Hematopoietic multipotent progenitor cell treated with erythropoietin and hydrocortisone succinate and interleukin-3 and kit ligand, for 15 days (in vitro differentiated cells): Measurements from ENCODE around the gene CHD2.
"Not testable (repeated sequence)": the region's sequence is repeated elsewhere in the genome, so short reads cannot be mapped to it uniquely, and the experiment has no call there.

Experiments used
- DNase-seq: peaks from one replicate; pipeline ENCODE4 v3.0.0-alpha.2; 2015; ENCODE audit warnings: low spot score

The CHD2 gene

GRCh38 chr15:93019090-93019489 is 119.0 kb downstream of the CHD2 start:
- no peak for DNase-seq

DNA sequence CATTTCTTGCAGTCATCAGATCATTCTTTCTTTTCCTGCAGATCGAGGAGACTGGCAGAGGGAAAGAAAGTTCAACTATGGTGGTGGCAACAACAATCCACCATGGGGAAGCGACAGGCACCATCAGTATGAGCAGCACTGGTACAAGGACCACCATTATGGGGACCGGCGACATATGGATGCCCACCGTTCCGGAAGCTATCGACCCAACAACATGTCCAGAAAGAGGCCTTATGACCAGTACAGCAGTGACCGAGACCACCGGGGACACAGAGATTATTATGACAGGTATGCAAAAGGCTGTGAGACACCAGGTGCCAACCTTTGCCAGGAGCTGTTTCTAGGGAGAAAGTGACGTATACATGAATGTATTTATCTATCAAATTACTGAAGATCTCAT is 119.8 kb downstream of the CHD2 start:
- DNase-seq, result no peak

DNA sequence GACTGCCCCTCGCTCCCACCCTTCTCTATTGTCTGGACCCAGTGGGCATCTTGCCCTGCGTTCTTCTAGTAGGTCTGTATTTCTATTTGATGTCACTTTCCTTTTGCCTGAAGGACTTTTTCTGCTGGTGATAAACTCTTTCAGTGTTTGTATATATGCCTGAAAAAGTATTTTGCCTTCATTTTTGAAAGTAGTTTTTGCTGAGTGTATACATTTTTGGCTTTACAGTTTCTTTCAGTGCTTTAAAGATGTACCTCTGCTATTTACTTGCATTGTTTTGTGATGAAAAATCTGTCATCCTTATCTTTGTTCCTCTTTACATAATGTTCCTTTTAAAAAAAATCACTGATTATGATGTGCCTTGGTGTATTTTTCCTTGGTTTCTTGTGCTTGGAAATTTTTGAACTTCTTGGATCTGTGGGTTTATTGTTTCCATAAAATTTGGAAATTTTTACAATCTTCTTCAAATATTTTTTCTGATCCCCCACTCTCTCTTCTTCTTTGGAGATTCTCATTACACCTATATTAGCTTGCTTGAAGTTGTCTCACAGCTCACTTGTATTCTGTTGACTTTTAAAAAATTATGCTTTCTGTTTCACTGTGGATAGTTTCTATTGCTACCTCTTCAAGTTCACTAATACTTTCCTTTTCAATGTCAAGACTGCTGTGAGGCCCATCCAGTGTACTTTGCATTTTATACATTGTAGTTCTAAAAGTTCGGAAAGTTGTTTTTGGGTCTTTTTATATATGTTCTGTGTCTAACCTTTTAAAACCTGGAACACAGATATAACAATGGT is 121.0 kb downstream of the CHD2 start:
- DNase-seq, result no peak

DNA sequence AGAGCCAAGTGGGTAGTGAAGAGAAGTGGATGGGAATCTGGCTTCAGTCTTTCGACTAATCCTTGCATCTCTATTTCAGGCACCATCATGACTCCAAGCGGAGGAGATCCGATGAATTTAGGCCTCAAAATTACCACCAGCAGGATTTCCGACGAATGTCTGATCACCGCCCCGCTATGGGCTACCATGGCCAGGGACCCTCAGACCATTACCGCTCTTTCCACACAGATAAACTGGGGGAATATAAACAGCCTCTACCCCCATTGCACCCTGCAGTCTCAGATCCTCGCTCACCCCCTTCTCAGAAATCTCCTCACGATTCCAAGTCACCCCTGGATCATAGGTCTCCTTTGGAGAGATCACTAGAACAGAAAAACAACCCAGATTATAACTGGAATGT is 124.2 kb downstream of the CHD2 start:
- no peak for DNase-seq

DNA sequence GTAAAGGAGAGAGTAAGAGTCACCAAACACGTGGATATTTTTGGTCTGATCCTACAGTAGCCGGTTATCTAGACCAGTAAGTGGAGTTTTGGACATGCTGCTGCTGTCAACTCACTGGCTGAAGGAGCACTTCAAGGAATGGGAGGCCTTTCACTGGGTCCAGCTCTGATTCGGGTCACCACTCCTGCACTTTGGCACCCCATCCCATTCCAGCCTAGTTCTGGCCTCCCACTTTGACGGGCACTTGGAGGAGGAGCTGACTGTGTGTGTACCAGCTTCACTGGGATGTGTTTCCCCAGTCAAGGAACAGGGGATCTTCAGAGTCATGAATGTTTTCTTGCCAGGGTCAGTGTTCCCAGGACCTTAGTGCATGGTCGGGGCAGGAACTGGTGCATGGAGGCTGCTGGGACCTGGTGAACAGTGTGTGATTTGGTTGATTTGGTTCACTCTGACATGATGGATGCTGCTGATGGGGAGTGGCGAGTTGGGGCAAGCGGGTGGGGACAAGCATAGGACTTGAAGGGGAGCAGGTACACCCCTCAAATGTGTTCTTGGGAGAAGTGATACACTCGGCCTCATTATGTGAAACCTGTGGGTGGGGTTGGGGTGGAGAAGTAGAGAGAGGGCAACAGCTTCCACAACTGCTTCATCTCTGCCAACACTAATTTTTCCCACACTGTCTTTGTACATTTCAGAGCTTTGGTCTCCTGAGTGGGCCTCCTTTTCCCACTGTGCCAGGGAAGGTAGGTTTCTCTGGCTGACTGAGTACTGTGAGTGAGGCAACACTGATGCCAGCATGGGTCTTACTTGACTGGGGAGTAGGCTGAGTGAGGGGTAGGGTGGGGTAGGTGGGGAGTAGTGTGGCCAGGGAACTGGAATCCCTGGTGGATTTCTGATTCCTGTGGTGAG is 124.8 kb downstream of the CHD2 start:
- DNase-seq, result no peak

DNA sequence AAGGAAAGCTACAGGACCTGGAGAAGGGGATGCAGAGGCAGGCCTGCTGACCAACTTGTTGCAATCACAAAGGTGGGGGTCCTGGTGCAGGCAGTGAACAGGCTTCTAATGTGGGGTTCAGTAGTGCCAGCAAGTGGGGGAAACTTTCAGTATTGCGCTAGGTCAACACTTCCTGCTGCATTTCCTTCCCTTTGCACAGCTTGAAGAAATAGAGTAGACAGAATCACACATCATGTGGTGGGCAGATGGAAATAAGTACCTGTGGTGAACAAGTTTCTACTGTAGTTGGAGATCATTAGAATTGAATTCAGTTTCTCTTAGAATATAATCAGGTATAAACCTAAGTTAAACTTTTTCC is 125.5 kb downstream of the CHD2 start:
- DNase-seq, result no peak

GRCh38 chr15:93026380-93026817 is 126.3 kb downstream of the CHD2 start:
- DNase-seq, result no peak

DNA sequence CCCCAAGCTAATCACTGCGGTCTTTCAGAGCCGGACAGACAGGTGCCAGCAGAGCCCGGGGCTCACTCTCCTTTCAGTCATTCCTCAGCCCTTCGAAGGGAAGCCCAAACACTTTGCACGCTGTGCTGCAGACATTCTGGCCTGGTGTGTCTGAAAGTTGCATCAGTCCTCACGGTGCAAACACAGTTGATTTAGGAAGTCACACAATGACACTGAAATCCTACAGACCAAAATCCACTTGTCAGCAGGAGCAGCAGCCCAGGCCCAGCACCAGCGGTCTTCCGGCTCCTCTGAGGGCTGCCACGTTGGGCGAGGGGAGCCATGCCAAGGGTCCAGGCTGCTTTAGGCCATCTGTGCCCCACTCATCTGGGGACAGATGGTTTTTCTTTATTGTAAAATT is 127.3 kb downstream of the CHD2 start:
- DNase-seq, result no peak

DNA sequence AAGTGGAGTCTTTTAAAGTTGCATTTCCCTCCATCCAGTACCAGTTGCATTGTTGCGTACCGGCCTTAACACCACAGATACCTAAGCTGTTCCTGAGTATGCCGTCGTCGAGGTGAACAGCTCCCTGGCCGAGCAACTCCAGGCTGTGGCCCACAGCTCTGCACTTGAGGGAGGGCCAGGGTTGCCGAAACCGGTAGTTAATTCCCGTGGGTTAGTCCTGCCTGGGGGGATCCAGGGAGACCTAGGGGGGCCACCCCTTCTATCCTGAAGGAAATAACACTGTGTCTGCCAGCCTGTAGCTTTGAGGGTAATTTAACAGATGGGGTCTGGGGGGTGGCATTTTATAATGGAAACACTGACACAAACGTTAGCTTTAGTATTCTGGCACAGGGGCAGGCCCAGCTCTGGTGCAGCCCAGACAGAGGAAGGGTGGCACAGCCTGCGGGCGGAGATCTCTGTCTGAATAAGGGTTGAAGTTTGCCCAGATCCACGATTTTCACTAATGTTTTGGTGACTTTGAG is 128.0 kb downstream of the CHD2 start:
- no peak for DNase-seq

- DNase-seq, result no peak
Observed at GRCh38 chr15:93028632-93029213, 128.6 kb downstream of the CHD2 start.

GRCh38 chr15:93029214-93029835 is 129.2 kb downstream of the CHD2 start:
- DNase-seq, result no peak

GRCh38 chr15:93029836-93030429 is 129.8 kb downstream of the CHD2 start:
- no peak for DNase-seq

DNA sequence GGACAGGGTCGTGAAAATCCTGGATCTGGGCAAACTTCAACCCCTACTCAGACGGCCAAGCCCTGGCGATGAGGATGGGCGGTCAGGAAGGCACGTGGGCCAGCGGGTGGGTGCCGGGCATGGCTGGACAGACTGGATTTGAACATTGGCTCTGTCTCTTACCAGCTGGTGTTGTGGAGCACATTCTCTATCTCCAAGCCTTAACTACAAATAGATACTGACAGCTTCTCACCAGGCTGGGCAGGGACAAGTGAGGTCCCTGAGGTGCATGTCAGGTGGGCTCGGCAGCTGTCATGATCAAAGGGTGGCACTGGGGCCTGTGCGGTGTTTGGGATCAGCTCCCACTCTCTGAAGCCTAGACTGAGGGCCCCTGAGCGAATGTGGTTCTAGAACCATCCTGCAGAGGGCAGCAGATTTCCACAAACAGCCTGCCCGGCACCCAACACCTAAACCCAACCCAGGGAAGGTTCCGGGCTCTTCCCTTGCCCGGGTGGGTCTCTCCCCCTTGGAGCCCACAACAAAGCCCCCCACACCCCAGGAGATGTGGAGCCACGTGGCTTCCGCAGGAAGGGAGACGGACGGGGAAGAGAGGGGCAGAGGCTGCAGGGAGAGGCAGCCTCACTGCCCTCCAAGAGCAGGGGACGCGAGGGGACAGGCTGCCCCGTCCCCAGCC is 130.4 kb downstream of the CHD2 start:
- DNase-seq, result peak; percentile 67

GRCh38 chr15:93031103-93031464 is 131.0 kb downstream of the CHD2 start:
- DNase-seq, result no peak

DNA sequence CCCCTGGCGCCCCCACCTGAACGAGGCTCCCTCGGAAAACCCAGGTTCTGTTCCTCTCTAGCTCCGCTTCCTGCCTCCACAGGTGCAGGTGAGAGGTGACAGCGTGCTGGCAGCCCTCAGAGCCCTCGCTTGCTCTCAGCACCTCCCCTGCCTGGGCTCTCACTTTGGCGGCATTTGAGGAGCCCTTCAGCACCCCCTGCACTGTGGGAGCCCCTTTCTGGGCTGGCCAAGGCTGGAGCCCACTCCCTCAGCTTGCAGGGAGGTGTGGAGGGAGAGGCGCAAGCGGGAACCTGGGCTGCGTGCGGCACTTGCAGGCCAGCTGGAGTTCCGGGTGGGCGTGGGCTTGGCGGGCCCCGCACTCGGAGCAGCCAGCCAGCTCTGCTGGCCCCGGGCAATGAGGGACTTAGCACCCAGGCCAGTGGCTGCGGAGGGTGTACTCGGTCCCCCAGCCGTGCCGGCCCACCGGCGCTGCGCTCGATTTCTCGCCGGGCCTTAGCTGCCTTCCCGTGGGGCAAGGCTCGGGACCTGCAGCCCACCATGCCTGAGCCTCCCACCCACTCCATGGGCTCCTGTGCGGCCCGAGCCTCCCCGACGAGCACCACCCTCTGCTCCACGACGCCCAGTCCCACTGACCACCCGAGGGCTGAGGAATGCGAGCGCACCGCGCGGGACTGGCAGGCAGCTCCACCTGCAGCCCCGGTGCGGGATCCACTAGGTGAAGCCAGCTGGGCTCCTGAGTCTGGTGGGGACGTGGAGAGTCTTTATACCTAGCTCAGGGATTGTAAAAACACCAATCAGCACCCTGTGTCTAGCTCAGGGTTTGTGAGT is 131.6 kb downstream of the CHD2 start:
- not testable (repeated sequence) for DNase-seq

DNA sequence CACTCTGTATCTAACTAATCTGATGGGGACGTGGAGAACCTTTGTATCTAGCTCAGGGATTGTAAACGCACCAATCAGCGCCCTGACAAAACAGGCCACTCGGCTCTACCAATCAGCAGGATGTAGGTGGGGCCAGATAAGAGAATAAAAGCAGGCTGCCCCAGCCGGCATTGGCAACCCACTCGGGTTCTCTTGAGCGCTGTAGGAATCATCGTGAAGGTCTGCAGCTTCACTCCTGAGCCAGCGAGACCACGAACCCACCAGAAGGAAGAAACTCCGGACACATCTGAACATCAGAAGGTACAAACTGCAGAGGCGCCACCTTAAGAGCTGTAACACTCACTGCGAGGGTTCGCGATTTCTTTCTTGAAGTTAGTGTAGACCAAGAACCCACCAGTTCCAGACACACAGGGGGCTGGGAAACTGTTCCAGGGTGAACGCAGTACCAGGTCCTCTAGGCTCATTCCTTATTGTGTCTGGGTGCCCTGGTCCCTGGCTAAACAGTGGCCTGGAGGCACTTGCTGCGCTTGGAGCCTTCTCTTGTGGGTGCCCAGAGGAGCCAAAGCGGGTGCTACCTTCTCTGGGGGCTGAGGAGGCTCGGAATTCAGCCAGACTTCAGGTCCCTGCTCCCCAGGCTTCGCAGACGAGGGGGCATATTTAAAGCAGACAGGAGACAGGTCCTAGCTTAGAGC is 132.5 kb downstream of the CHD2 start:
- DNase-seq, result not testable (repeated sequence)

- DNase-seq, result no peak
Observed at GRCh38 chr15:93033434-93034045, 133.4 kb downstream of the CHD2 start.

DNA sequence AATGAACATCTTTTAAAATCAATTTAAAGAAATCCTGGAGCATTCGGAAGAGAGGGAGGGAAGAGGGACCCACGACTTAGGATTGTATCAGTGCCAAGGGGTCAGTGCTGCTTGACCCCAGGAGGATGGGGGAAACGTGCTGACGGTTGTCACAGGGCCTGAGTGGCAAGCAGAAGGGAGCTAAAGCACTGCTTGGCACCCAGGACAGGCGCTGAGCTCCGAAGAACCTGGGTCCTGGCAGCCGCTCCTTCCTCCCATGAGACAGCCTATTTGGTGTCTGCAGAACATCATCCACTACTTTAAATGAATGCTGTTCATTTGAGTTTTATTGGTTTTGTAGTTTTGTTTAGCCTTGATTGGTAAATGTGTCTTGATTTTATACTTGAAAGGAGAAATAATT is 134.4 kb downstream of the CHD2 start:
- DNase-seq, result no peak
